Measurements from ENCODE around the gene IL3RA. TPM values are rescaled to one million over a fixed set of nuclear protein-coding genes. Genes with fewer than 3 reads are reported as not detected.

Gene IL3RA
- total and polyA plus RNA-seq, 2 experiments from 2014 or later: 0.86 TPM; not detected in 1

GRCh38 chrX:1390621-1391369 is 54.2 kb downstream of the IL3RA start:
- peaks cover 11% of the 10 kb centered on the region for H3K9me3 Mint-ChIP-seq
- Histone ChIP-seq H3K36me3 (ENCODE audit: insufficient read depth) (peaks cover 41% of the 10 kb centered on the region), H3K4me2 (peak overlapping the region; percentile 99), H3K27ac (ENCODE audit: low read depth) (peak overlapping the region; percentile 92; the same call in 1 of the 2 replicates), H3K79me2 (replicated peaks; ENCODE audit: insufficient read depth) (peaks cover 72% of the 10 kb centered on the region), H3K27me3 (ENCODE audit: insufficient read depth) (no peaks in the 10 kb centered on the region), H3F3A (replicated peaks; ENCODE audit: low read depth) (peaks cover 48% of the 10 kb centered on the region), H3K4me3 (peak overlapping the region; percentile 100), H3K4me1 (ENCODE audit: insufficient read depth) (peaks cover 16% of the 10 kb centered on the region), H2AFZ (no peak overlapping the region), H4K20me1 (replicated peaks; ENCODE audit: insufficient read depth) (peaks cover 38% of the 10 kb centered on the region), H3K9me2 (ENCODE audit: insufficient read depth) (no peaks in the 10 kb centered on the region)
- TF ChIP-seq CREB1 (CRISPR knock-in tag; IDR thresholded peaks at IDR 0.05; ENCODE audit: low read depth) (no peak), NANOG (IDR thresholded peaks at IDR 0.05; ENCODE audit: borderline replicate concordance) (no peak), ZNF331 (CRISPR knock-in tag; IDR thresholded peaks at IDR 0.05; ENCODE audit: low read depth) (no peak), ZNF114 (CRISPR knock-in tag; IDR thresholded peaks at IDR 0.05) (no peak), CTCF (conservative IDR thresholded peaks at IDR 0.05; ENCODE audit: low read depth in 2 of 2) (no peak)
- DNase-seq (ENCODE audit: low spot score) (no peak), ATAC-seq (no peak)
- H3K4me3 Mint-ChIP-seq: peak overlapping the region; percentile 93
- peaks cover 71% of the 10 kb centered on the region for H3K36me3 Mint-ChIP-seq (ENCODE audit: low read depth)
- H3K27me3 Mint-ChIP-seq (ENCODE audit: insufficient read depth, low read depth, poor library complexity): peaks cover 54% of the 10 kb centered on the region
- H3K27ac Mint-ChIP-seq: peak overlapping the region; percentile 94
- peaks cover 45% of the 10 kb centered on the region for H3K4me1 Mint-ChIP-seq

GRCh38 chrX:1391370-1391706 is 54.8 kb downstream of the IL3RA start:
- no peaks in the 10 kb centered on the region for H3K27me3 ChIP-seq (ENCODE audit: insufficient read depth)
- H3K79me2 ChIP-seq (replicated peaks; ENCODE audit: insufficient read depth): peaks cover 76% of the 10 kb centered on the region
- H3K27ac ChIP-seq (ENCODE audit: low read depth): peak overlapping the region; percentile 92
- peaks cover 51% of the 10 kb centered on the region for H3K27me3 Mint-ChIP-seq (ENCODE audit: insufficient read depth, low read depth, poor library complexity)
- H3K4me2 ChIP-seq: peak overlapping the region; percentile 99
- ATAC-seq: peak; percentile 43
- peak overlapping the region; percentile 100 for H3K4me3 ChIP-seq
- peak overlapping the region; percentile 93 for H3K4me3 Mint-ChIP-seq
- H3K36me3 Mint-ChIP-seq (ENCODE audit: low read depth): peaks cover 71% of the 10 kb centered on the region
- H4K20me1 ChIP-seq (replicated peaks; ENCODE audit: insufficient read depth): peaks cover 38% of the 10 kb centered on the region
- H2AFZ ChIP-seq: no peak overlapping the region
- H3K27ac Mint-ChIP-seq: peak overlapping the region; percentile 94
- peaks cover 45% of the 10 kb centered on the region for H3K4me1 Mint-ChIP-seq
- no peak for TF ChIP-seq STAT1 (IDR thresholded peaks at IDR 0.05; ENCODE audit: unreplicated experiment)
- peaks cover 16% of the 10 kb centered on the region for H3K4me1 ChIP-seq (ENCODE audit: insufficient read depth)
- H3K9me2 ChIP-seq (ENCODE audit: insufficient read depth): no peaks in the 10 kb centered on the region
- peaks cover 41% of the 10 kb centered on the region for H3K36me3 ChIP-seq (ENCODE audit: insufficient read depth)
- DNase-seq (ENCODE audit: low spot score): peak; percentile 88
- H3K9me3 Mint-ChIP-seq: peaks cover 11% of the 10 kb centered on the region
- H3F3A ChIP-seq (replicated peaks; ENCODE audit: low read depth): peaks cover 42% of the 10 kb centered on the region

GRCh38 chrX:1391707-1392375 is 55.3 kb downstream of the IL3RA start, which contains the start of gene SLC25A6:
TSS of gene SLC25A6 (minus strand) at chrX:1392113. CDS start at chrX:1392009, 104 bp downstream.
- Mint-ChIP-seq H3K36me3 (ENCODE audit: low read depth) (peaks cover 71% of the 10 kb centered on the region), H3K9me3 (peaks cover 11% of the 10 kb centered on the region; the same call in 2 of the 3 replicates), H3K4me1 (peaks cover 43% of the 10 kb centered on the region), H3K27ac (peak within 1 kb of the TSS; percentile 98), H3K4me3 (peak within 1 kb of the TSS; percentile 93), H3K27me3 (ENCODE audit: insufficient read depth, low read depth, poor library complexity) (peaks cover 46% of the 10 kb centered on the region)
- Histone ChIP-seq H4K20me1 (replicated peaks; ENCODE audit: insufficient read depth) (peaks cover 38% of the 10 kb centered on the region), H3K27me3 (ENCODE audit: insufficient read depth) (no peaks in the 10 kb centered on the region), H3K79me2 (replicated peaks; ENCODE audit: insufficient read depth) (peaks cover 76% of the 10 kb centered on the region), H3K36me3 (ENCODE audit: insufficient read depth) (peaks cover 40% of the 10 kb centered on the region), H3K4me2 (peak within 1 kb of the TSS; percentile 99), H2AFZ (0 out of 2 replicates have a peak within 1 kb of the TSS, but pooled peaks have one; percentile 43), H3K4me1 (ENCODE audit: insufficient read depth) (peaks cover 16% of the 10 kb centered on the region), H3K27ac (ENCODE audit: low read depth) (peak within 1 kb of the TSS; percentile 100), H3K9me2 (ENCODE audit: insufficient read depth) (no peaks in the 10 kb centered on the region), H3F3A (replicated peaks; ENCODE audit: low read depth) (peaks cover 37% of the 10 kb centered on the region), H3K4me3 (peak within 1 kb of the TSS; percentile 100)
- DNase-seq (ENCODE audit: low spot score) (peak; percentile 99), ATAC-seq (peak; percentile 88)
- TF ChIP-seq ZNF462 (CRISPR knock-in tag; IDR thresholded peaks at IDR 0.05): no peak
- no peak for TF ChIP-seq NANOG (IDR thresholded peaks at IDR 0.05; ENCODE audit: borderline replicate concordance)
